Heart left ventricle (tissue), 16 donors: Measurements from ENCODE around the gene ATF6. TPM values are rescaled to one million over a fixed set of nuclear protein-coding genes. Genes with fewer than 3 reads are reported as not detected.

Experiments used
- ATAC-seq, 4 donors: fragments of 200-7000 bp; cut with Tn5 transposase; one replicate each; pipeline ENCODE4 v1.9.1; 2020 to 2022; ENCODE audit warnings: moderate library complexity in 4 of 4, mild to moderate bottlenecking in 3 of 4, moderate number of reproducible peaks in 1 of 4
- DNase-seq, 5 donors: peaks; one replicate each; pipeline ENCODE4 v3.0.0-alpha.2; 2020
- H3K27ac ChIP-seq, 12 donors: fragments of 200-600 bp; sonication (generic) in 4 of 12; one replicate each; pipeline versions ENCODE4 v1.5.0 to v1.8.0; 2016 to 2022; ENCODE audit warnings: mild to moderate bottlenecking in 2 of 12
- H3K27me3 ChIP-seq, 9 donors: fragments of 200-600 bp; sonication (generic) in 2 of 9; one replicate each; pipeline versions ENCODE4 v1.5.1 to v1.8.0; 2016 to 2022; ENCODE audit warnings: mild to moderate bottlenecking in 3 of 9
- H3K36me3 ChIP-seq, 9 donors: fragments of 200-600 bp; sonication (generic) in 2 of 9; one replicate each; pipeline versions ENCODE4 v1.5.0 to v1.8.0; 2018 to 2022; ENCODE audit warnings: mild to moderate bottlenecking in 2 of 9
- H3K4me1 ChIP-seq, 12 donors: fragments of 200-600 bp; sonication (generic) in 4 of 12; one replicate each; pipeline versions ENCODE4 v1.5.0 to v1.8.0; 2016 to 2022; ENCODE audit warnings: mild to moderate bottlenecking in 3 of 12
- H3K4me3 ChIP-seq, 12 donors: fragments of 200-600 bp; sonication (generic) in 4 of 12; one replicate each; pipeline versions ENCODE4 v1.5.0 to v1.8.0; 2017 to 2022; ENCODE audit warnings: mild to moderate bottlenecking in 9 of 12, moderate library complexity in 4 of 12
- H3K9me3 ChIP-seq, 12 donors: fragments of 200-600 bp; sonication (generic) in 4 of 12; one replicate each; pipeline versions ENCODE4 v1.5.0 to v1.8.0; 2016 to 2022; ENCODE audit warnings: mild to moderate bottlenecking in 1 of 12
- POLR2A ChIP-seq, 2 donors: fragments of 450-650 bp; IDR thresholded peaks; one replicate each; pipeline ENCODE4 v1.6.1; 2017; ENCODE audit warnings: antibody characterized with exemption in 2 of 2, mild to moderate bottlenecking in 2 of 2, moderate library complexity in 2 of 2
- WGBS, 4 donors: extraction: QIAGEN DNeasy Blood & Tissue Kit in 2 of 4; methylation state at CpG; one replicate each; pipeline versions ENCODE4 v1.1.5 to v1.1.7; 2013 to 2018; 5-methylcytosine and 5-hydroxymethylcytosine counted together
- intact Hi-C, 10 donors: fragments of 100-400 bp; cut with DNase I; formaldehyde crosslinking; loops; one replicate each; pipeline versions ENCODE4 v1.11.1 to v1.14.2; 2022
- polyA plus RNA-seq, 2 donors: library from polyadenylated mRNA; stranded (reverse); fragments of 200-250 nt; gene quantifications; one replicate each; pipeline ENCODE4 v1.2.3, GENCODE V29; 2013
- total RNA-seq, 9 donors: library from RNA; depleted of rRNA in 2 of 9; stranded (reverse); fragments of >200 nt in 2 of 9; fragmentation: NEBNext Ultra II Directional in 3 of 9; extraction: Animal tissue kit (Norgen Biotek cat#: 25700) in 3 of 9; gene quantifications; one replicate each; pipeline versions ENCODE4 v1.1.0 to v1.2.4, GENCODE V29; 2016 to 2023
- TF ChIP-seq, protein P1 (sequence below), 12 donors: fragments of 200-600 bp; sonication (generic) in 4 of 12; IDR thresholded peaks; one replicate each; pipeline versions ENCODE4 v1.5.0 to v1.8.0; 2018 to 2022; ENCODE audit warnings: antibody characterized with exemption in 12 of 12, mild to moderate bottlenecking in 5 of 12
- donor health status: ischemic (EF 13 %, LVEDD 7.1; RV severe dilation, severe dysfunction).
- donor health status: healthy with polysubstance abuse.
- donor health status: DM: no; HTN: yes; CAD: no.
- donor health status: DM: no; HTN: no; CAD: no.
- donor health status: ischemic (EF 25% LVEDD 6.9; RV normal size, moderate dysfunction).
- donor health status: ischemic (EF 25% LVEDD 5.7; RV mildly dilated, moderate dysfunction).
- donor health status: healthy.
- donor health status: DM: yes; HTN: yes; CAD: no.
- donor health status: ischemic (EF 35%, LVEDD 5.7; RV mildly dilated, moderate dysfunction).
- donor health status: nonischemic (EF 11% LVEDD 7.7; RV severe dilation, severe dysfunction).
- donor health status: DM: yes; HTN: yes; CAD: no.
- donor health status: PGD.
- donor health status: ischemic (EF 29% LVEDD 5.4; RV normal size, mild dysfunction).
- donor health status: nonischemic (EF 23%, LVEDD 6.1; RV moderate dilation, normal function).

ATF6 gene
- total and polyA plus RNA-seq, 11 donors: 3.0 to 24.4 (median 16.3) TPM

GRCh38 chr1:161919229-161919628, 153.1 kb downstream of the ATF6 start:
- DNase-seq (no peak), ATAC-seq (no peak)
- H3K9me3 ChIP-seq: no peaks in the 10 kb centered on the region
- no peaks in the 10 kb centered on the region for H3K27me3 ChIP-seq
- H3K36me3 ChIP-seq: peaks cover 0 to 22% (median 15%) of the 10 kb centered on the region in 9 donors
- no peak overlapping the region for H3K4me3 ChIP-seq
- H3K27ac ChIP-seq: peak overlapping the region in 1 of 12 donors; percentile 5
- TF ChIP-seq, protein P1, sequence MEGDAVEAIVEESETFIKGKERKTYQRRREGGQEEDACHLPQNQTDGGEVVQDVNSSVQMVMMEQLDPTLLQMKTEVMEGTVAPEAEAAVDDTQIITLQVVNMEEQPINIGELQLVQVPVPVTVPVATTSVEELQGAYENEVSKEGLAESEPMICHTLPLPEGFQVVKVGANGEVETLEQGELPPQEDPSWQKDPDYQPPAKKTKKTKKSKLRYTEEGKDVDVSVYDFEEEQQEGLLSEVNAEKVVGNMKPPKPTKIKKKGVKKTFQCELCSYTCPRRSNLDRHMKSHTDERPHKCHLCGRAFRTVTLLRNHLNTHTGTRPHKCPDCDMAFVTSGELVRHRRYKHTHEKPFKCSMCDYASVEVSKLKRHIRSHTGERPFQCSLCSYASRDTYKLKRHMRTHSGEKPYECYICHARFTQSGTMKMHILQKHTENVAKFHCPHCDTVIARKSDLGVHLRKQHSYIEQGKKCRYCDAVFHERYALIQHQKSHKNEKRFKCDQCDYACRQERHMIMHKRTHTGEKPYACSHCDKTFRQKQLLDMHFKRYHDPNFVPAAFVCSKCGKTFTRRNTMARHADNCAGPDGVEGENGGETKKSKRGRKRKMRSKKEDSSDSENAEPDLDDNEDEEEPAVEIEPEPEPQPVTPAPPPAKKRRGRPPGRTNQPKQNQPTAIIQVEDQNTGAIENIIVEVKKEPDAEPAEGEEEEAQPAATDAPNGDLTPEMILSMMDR (IDR thresholded peaks at IDR 0.05): no peak
- TF ChIP-seq POLR2A (IDR thresholded peaks at IDR 0.05): no peak
- intact Hi-C loops: no loop called here
- peaks cover 0 to 5% (median 0%) of the 10 kb centered on the region in 12 donors for H3K4me1 ChIP-seq

GRCh38 chr1:161921491-161921890, 155.4 kb downstream of the ATF6 start:
- Histone ChIP-seq H3K36me3 (peaks cover 0 to 10% (median 3%) of the 10 kb centered on the region in 9 donors), H3K27ac (no peak overlapping the region), H3K4me3 (no peak overlapping the region), H3K4me1 (peaks cover 0 to 5% (median 0%) of the 10 kb centered on the region in 12 donors), H3K27me3 (no peaks in the 10 kb centered on the region), H3K9me3 (no peaks in the 10 kb centered on the region)
- 88 to 100% (median 97%) methylated on average over 1 of the region's 1 CpG for WGBS, 4 donors
- ATAC-seq (no peak), DNase-seq (no peak)
- intact Hi-C loops: loop anchor here in 1 of 10 donors (5.0 kb wide), 1 partner anchor 36 kb away; no protein-coding TSS in a partner anchor
- TF ChIP-seq, protein P1 (IDR thresholded peaks at IDR 0.05): no peak
- no peak for TF ChIP-seq POLR2A (IDR thresholded peaks at IDR 0.05)

GRCh38 chr1:161921990-161922389, 155.9 kb downstream of the ATF6 start:
- ATAC-seq (no peak), DNase-seq (no peak)
- H3K4me1 ChIP-seq: peaks cover 0 to 5% (median 0%) of the 10 kb centered on the region in 12 donors
- TF ChIP-seq, protein P1 (IDR thresholded peaks at IDR 0.05): no peak
- TF ChIP-seq POLR2A (IDR thresholded peaks at IDR 0.05): no peak
- H3K36me3 ChIP-seq: peaks cover 0 to 8% (median 2%) of the 10 kb centered on the region in 9 donors
- H3K4me3 ChIP-seq: no peak overlapping the region
- no peak overlapping the region for H3K27ac ChIP-seq
- no peaks in the 10 kb centered on the region for H3K9me3 ChIP-seq
- no peaks in the 10 kb centered on the region for H3K27me3 ChIP-seq
- 82 to 95% (median 84%) methylated on average over 1 of the region's 1 CpG for WGBS, 4 donors
- intact Hi-C loops: loop anchor here in 1 of 10 donors (5.0 kb wide), 1 partner anchor 35 kb away; no protein-coding TSS in a partner anchor

DNA sequence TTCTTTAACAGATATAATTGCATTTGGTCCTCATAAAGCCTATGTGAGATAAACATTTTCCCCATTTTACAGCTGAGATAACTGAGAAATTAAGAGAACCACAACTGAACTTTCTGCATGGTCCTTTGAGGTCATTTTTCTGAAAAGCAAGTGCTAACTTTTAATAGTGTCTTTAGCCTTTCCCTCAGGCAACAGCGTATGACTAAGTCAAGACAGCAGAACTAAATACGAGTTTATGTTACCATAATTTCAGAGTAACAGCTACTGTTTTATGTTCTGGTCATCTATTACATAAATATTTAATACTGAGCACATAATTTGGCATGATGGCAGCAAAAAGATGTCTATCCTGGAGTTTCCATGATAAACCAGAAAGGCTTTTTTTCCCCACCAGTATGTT, 161.9 kb downstream of the ATF6 start:
- Histone ChIP-seq H3K27me3 (no peaks in the 10 kb centered on the region), H3K27ac (no peak overlapping the region), H3K4me3 (no peak overlapping the region), H3K4me1 (peaks cover 0 to 15% (median 0%) of the 10 kb centered on the region in 12 donors), H3K9me3 (no peaks in the 10 kb centered on the region), H3K36me3 (peaks cover 0 to 5% (median 0%) of the 10 kb centered on the region in 9 donors)
- intact Hi-C loops: no loop called here
- 96 to 97% (median 96%) methylated on average over 2 of the region's 2 CpGs for WGBS, 4 donors
- DNase-seq: no peak
- no peak for ATAC-seq
- no peak for TF ChIP-seq POLR2A (IDR thresholded peaks at IDR 0.05)
- TF ChIP-seq, protein P1 (IDR thresholded peaks at IDR 0.05): no peak
